Spleen (tissue), 11 donors: ENCODE results near the gene ABCA6. TPM values are rescaled to one million over a fixed set of nuclear protein-coding genes. Genes with fewer than 3 reads are reported as not detected.
A peak's percentile ranks its signal among the peaks of the same experiment; 100 is the strongest.
"Not testable (repeated sequence)": the region's sequence is repeated elsewhere in the genome, so short reads cannot be mapped to it uniquely, and the experiment has no call there.

ENCODE experiments used
- DNase-seq: peaks from one replicate; pipeline ENCODE4 v3.0.0-alpha.2; 2020
- H3K27ac ChIP-seq, 8 donors: fragments of 200-600 bp; sonication (generic) in 7 of 8; 1 replicate in 4 of 8; 2 replicates in 4 of 8; pipeline versions ENCODE4 v1.5.0 to v1.8.0; 2016 to 2021; ENCODE audit warnings: inconsistent platforms in 4 of 8, mild to moderate bottlenecking in 4 of 8, moderate library complexity in 1 of 8
- H3K27me3 ChIP-seq, 7 donors: fragments of 200-600 bp; sonication (generic) in 6 of 7; replicated peaks in 1 of 7; 1 replicate in 4 of 7; 2 replicates in 3 of 7; pipeline versions ENCODE4 v1.5.0 to v1.8.0; 2016 to 2021; ENCODE audit warnings: inconsistent platforms in 3 of 7, mild to moderate bottlenecking in 1 of 7
- H3K36me3 ChIP-seq, 6 donors: fragments of 200-600 bp; sonication (generic) in 5 of 6; 1 replicate in 4 of 6; 2 replicates in 2 of 6; pipeline versions ENCODE4 v1.5.0 to v1.8.0; 2016 to 2021; ENCODE audit warnings: inconsistent platforms in 2 of 6
- H3K4me1 ChIP-seq, 6 donors: fragments of 200-600 bp; sonication (generic) in 5 of 6; 1 replicate in 3 of 6; 2 replicates in 3 of 6; pipeline versions ENCODE4 v1.5.0 to v1.8.0; 2016 to 2021; ENCODE audit warnings: inconsistent platforms in 3 of 6
- H3K4me3 ChIP-seq, 8 donors: fragments of 200-600 bp; sonication (generic) in 7 of 8; 1 replicate in 4 of 8; 2 replicates in 4 of 8; pipeline versions ENCODE4 v1.5.0 to v1.8.0; 2016 to 2021; ENCODE audit warnings: inconsistent platforms in 4 of 8, mild to moderate bottlenecking in 4 of 8, moderate library complexity in 2 of 8
- H3K9me3 ChIP-seq, 8 donors: fragments of 200-600 bp; sonication (generic) in 7 of 8; 1 replicate in 4 of 8; 2 replicates in 4 of 8; pipeline versions ENCODE4 v1.5.0 to v1.8.0; 2016 to 2021; ENCODE audit warnings: inconsistent platforms in 4 of 8
- POLR2A ChIP-seq, 3 donors: fragments of 450-650 bp; IDR thresholded peaks; one replicate each; pipeline ENCODE4 v1.5.1; 2017; ENCODE audit warnings: antibody characterized with exemption in 3 of 3, mild to moderate bottlenecking in 1 of 3
- POLR2AphosphoS5 ChIP-seq, 3 donors: sonication (generic); formaldehyde crosslinking; IDR thresholded peaks; one replicate each; pipeline ENCODE4 v1.5.1; 2017; ENCODE audit warnings: antibody characterized with exemption in 3 of 3
- WGBS, 5 donors: extraction: QIAGEN DNeasy Blood & Tissue Kit in 3 of 5; methylation state at CpG; one replicate each; pipeline versions ENCODE4 v1.1.5 to v1.1.7; 2013 to 2018; 5-methylcytosine and 5-hydroxymethylcytosine counted together
- intact Hi-C: fragments of 100-400 bp; cut with DNase I; formaldehyde crosslinking; loops from one replicate; pipeline ENCODE4 v1.15.0; 2023; ENCODE audit warnings: low total_unique reads
- polyA plus RNA-seq, 3 donors: library from polyadenylated mRNA; stranded (reverse); fragments of 200-250 nt; gene quantifications; one replicate each; pipeline ENCODE4 v1.2.1, GENCODE V29; 2013
- total RNA-seq, 7 donors: library from RNA; depleted of rRNA in 3 of 7; stranded (reverse); fragments of >200 nt in 3 of 7; fragmentation: NEBNext Ultra II Directional in 4 of 7; extraction: Animal tissue kit (Norgen Biotek cat#: 25700) in 4 of 7; gene quantifications; one replicate each; pipeline versions ENCODE4 v1.1.0 to v1.2.1, GENCODE V29; 2016 to 2021
- TF ChIP-seq, protein P1 (sequence below), 11 experiments: fragments of 200-600 bp in 7 of 11; fragments of 450-650 bp in 4 of 11; sonication (generic) in 4 of 11; IDR thresholded peaks in 8 of 11; conservative IDR thresholded peaks in 3 of 11; 1 replicate in 7 of 11; 2 replicates in 4 of 11; pipeline versions ENCODE4 v1.4.0 to v1.8.0; 2016 to 2021; ENCODE audit warnings: antibody characterized with exemption in 11 of 11, inconsistent platforms in 4 of 11, mild to moderate bottlenecking in 1 of 11
- donor health status: healthy with polysubstance abuse.
- donor health status: DM: no; HTN: no; CAD: no; lungs with moderate emphysema.
- donor health status: DM: no; HTN: no; CAD: no.
- donor health status: Bipolar disorder and iron deficiency.
- donor health status: healthy.
- donor health status: DM: no; HTN: no; CAD: no.
- donor health status: DM: yes; HTN: yes; CAD: no.

The ABCA6 gene
- total and polyA plus RNA-seq, 10 donors, result 2.3 to 23.2 (median 9.6) TPM

DNA sequence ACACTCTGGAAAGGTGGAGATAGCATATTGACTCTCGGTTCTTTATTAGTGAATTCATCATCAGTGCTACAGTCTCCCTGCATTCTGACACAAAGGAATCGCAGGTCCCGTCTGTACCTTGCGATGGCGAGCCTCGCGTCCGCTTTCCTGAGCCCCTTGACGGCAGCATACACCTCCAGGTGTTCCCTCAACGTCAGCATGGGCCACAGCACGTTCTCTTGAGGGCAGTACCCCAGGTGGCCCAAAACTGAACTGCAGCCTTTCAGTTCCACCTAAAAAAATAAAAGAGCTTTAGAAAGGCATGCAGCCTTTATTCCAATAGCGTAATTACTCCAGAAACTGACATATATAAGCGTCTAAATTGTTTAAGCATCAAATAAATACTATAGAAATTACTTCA, 56.8 kb downstream of the ABCA6 start:
- DNase-seq, result no peak
- Histone ChIP-seq H3K9me3 (peaks cover 0 to 11% (median 6%) of the 10 kb centered on the region in 8 donors), H3K27me3 (no peaks in the 10 kb centered on the region), H3K36me3 (peaks cover 0 to 10% (median 2%) of the 10 kb centered on the region in 6 donors), H3K4me1 (no peaks in the 10 kb centered on the region), H3K4me3 (no peak overlapping the region), H3K27ac (no peak overlapping the region)
- intact Hi-C loops, result no loop called here
- TF ChIP-seq, protein P1, sequence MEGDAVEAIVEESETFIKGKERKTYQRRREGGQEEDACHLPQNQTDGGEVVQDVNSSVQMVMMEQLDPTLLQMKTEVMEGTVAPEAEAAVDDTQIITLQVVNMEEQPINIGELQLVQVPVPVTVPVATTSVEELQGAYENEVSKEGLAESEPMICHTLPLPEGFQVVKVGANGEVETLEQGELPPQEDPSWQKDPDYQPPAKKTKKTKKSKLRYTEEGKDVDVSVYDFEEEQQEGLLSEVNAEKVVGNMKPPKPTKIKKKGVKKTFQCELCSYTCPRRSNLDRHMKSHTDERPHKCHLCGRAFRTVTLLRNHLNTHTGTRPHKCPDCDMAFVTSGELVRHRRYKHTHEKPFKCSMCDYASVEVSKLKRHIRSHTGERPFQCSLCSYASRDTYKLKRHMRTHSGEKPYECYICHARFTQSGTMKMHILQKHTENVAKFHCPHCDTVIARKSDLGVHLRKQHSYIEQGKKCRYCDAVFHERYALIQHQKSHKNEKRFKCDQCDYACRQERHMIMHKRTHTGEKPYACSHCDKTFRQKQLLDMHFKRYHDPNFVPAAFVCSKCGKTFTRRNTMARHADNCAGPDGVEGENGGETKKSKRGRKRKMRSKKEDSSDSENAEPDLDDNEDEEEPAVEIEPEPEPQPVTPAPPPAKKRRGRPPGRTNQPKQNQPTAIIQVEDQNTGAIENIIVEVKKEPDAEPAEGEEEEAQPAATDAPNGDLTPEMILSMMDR (IDR thresholded peaks at IDR 0.05 in 8 of 11, conservative IDR thresholded peaks at IDR 0.05 in 3 of 11), result peak in 4 of 11 experiments; percentile 18 to 28 (median 22)
- TF ChIP-seq POLR2AphosphoS5 (IDR thresholded peaks at IDR 0.05), result no peak
- WGBS, 5 donors, result 75 to 86% (median 80%) methylated on average over 13 of the region's 13 CpGs

GRCh38 chr17:69082696-69083095, 59.0 kb downstream of the ABCA6 start:
- no peak overlapping the region for H3K27ac ChIP-seq
- H3K9me3 ChIP-seq, result peaks cover 0 to 11% (median 6%) of the 10 kb centered on the region in 8 donors
- peaks cover 0 to 10% (median 2%) of the 10 kb centered on the region in 6 donors for H3K36me3 ChIP-seq
- H3K4me1 ChIP-seq, result no peaks in the 10 kb centered on the region
- intact Hi-C loops, result no loop called here
- no peak overlapping the region for H3K4me3 ChIP-seq
- no peak for DNase-seq
- H3K27me3 ChIP-seq, result no peaks in the 10 kb centered on the region
- 93 to 99% (median 98%) methylated on average over 2 of the region's 2 CpGs for WGBS, 5 donors
- TF ChIP-seq, protein P1 (IDR thresholded peaks at IDR 0.05 in 8 of 11, conservative IDR thresholded peaks at IDR 0.05 in 3 of 11), result no peak
- TF ChIP-seq POLR2A (IDR thresholded peaks at IDR 0.05) (no peak), POLR2AphosphoS5 (IDR thresholded peaks at IDR 0.05) (no peak)

DNA sequence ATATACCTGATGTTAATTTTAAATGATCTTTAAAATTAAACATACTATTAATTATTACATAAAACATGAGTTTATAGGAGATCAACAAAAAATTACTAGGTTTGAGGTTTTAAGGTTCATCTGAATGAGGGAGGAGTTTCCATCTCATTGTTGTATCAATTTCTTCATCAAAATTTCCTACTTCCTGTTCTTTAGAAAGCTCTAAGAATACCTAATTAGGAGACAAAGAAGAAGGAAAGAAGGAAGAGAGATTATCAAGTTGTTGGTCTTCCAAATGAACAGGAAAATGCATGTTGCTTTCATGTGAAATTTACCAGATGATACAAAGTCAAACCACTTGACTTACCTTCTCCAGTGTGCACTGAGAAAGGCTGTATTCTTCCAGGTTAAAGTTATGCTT, 62.8 kb downstream of the ABCA6 start:
- Histone ChIP-seq H3K4me1 (no peaks in the 10 kb centered on the region), H3K27ac (no peak overlapping the region), H3K36me3 (peaks cover 0 to 10% (median 2%) of the 10 kb centered on the region in 6 donors), H3K4me3 (no peak overlapping the region), H3K9me3 (peaks cover 0 to 32% (median 16%) of the 10 kb centered on the region in 8 donors), H3K27me3 (no peaks in the 10 kb centered on the region)
- TF ChIP-seq POLR2AphosphoS5 (IDR thresholded peaks at IDR 0.05), result no peak
- TF ChIP-seq, protein P1 (IDR thresholded peaks at IDR 0.05 in 8 of 11, conservative IDR thresholded peaks at IDR 0.05 in 3 of 11), result no peak
- TF ChIP-seq POLR2A (IDR thresholded peaks at IDR 0.05), result no peak
- intact Hi-C loops, result no loop called here
- no peak for DNase-seq

- DNase-seq, result no peak
- TF ChIP-seq, protein P1 (IDR thresholded peaks at IDR 0.05 in 8 of 11, conservative IDR thresholded peaks at IDR 0.05 in 3 of 11), result no peak
- no peak for TF ChIP-seq POLR2AphosphoS5 (IDR thresholded peaks at IDR 0.05)
- TF ChIP-seq POLR2A (IDR thresholded peaks at IDR 0.05), result no peak
- intact Hi-C loops, result no loop called here
- H3K36me3 ChIP-seq, result no peaks in the 10 kb centered on the region
- H3K27ac ChIP-seq, result no peak overlapping the region
- H3K27me3 ChIP-seq, result no peaks in the 10 kb centered on the region
- H3K4me1 ChIP-seq, result peaks cover 0 to 9% (median 2%) of the 10 kb centered on the region in 6 donors
- peaks cover 0 to 28% (median 16%) of the 10 kb centered on the region in 8 donors for H3K9me3 ChIP-seq
- H3K4me3 ChIP-seq, result no peak overlapping the region
Observed at GRCh38 chr17:69075823-69076222, 65.9 kb downstream of the ABCA6 start.

- H3K27me3 ChIP-seq, DNase-seq, H3K27ac ChIP-seq, intact Hi-C loops, H3K36me3 ChIP-seq, H3K4me3 ChIP-seq: not testable (repeated sequence)
- H3K9me3 ChIP-seq, result peaks cover 0 to 28% (median 16%) of the 10 kb centered on the region in 8 donors
- peaks cover 0 to 11% (median 2%) of the 10 kb centered on the region in 6 donors for H3K4me1 ChIP-seq
Observed at GRCh38 chr17:69073392-69073791, 68.3 kb downstream of the ABCA6 start.

GRCh38 chr17:69072803-69073256, 68.9 kb downstream of the ABCA6 start:
- not testable (repeated sequence) for H3K4me3 ChIP-seq

GRCh38 chr17:69071233-69071586, 70.5 kb downstream of the ABCA6 start:
- peak; percentile 56 for DNase-seq
- WGBS, 5 donors, result 79 to 90% (median 83%) methylated on average over 4 of the region's 4 CpGs
- H3K36me3 ChIP-seq, H3K27me3 ChIP-seq, intact Hi-C loops, H3K4me3 ChIP-seq: not testable (repeated sequence)
- Histone ChIP-seq H3K4me1 (peaks cover 0 to 22% (median 6%) of the 10 kb centered on the region in 6 donors), H3K27ac (peak overlapping the region in 1 of 8 donors; percentile 0), H3K9me3 (peaks cover 0 to 25% (median 16%) of the 10 kb centered on the region in 8 donors)

More at GRCh38 chr17:69072803-69073256, 68.9 kb downstream of the ABCA6 start:
- H3K27me3 ChIP-seq, DNase-seq, intact Hi-C loops, H3K36me3 ChIP-seq, H3K27ac ChIP-seq: not testable (repeated sequence)
- WGBS, 5 donors, result 83 to 97% (median 87%) methylated on average over 1 of the region's 1 CpG
- peaks cover 0 to 28% (median 16%) of the 10 kb centered on the region in 8 donors for H3K9me3 ChIP-seq
- H3K4me1 ChIP-seq, result peaks cover 0 to 11% (median 2%) of the 10 kb centered on the region in 6 donors
